Measurements from ENCODE around the gene COBL. TPM values are rescaled to one million over a fixed set of nuclear protein-coding genes. Genes with fewer than 3 reads are reported as not detected.
A peak's percentile ranks its signal among the peaks of the same experiment; 100 is the strongest.

Gene COBL
- total RNA-seq, 1 experiment from 2014 or later = 63.6 TPM

- no TSS peak for BruUV-seq (replicated peaks)
These were observed 54.4 kb downstream of the COBL start for GRCh38 chr7:51261950-51262795.

DNA sequence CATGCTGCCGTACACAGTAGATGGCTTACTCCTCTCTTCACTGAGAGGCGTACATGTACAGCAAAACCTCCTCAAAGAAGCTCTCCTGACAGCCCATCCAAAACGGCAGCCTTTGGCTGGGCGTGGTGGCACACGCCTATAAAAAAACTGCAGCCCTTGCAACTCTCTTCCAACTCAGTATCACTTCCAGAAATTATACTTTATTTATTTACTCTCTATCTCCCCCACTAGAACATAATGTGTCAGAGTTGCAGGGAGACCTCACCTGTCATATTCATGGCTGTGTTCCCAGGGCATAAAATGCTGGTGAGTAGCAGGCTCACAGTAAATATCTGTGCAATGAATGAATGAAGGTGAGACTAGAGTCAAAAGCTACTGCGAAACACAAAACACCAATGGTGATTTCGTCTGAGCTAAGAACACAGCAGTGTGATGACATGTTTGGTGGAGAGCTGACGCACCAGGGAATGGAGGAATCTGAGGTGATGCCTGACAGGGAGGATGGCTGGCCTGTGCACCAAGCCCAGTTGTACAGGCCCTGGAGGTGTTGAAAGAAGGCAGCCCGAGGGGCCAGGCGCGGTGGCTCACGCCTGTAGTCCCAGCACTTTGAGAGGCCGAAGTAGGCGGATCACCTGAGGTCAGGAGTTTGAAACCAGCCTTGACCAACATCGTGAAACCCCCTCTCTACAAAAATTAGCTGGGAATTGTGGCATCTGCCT, 55.3 kb downstream of the COBL start:
- POLR2A ChIA-PET = no interaction called here
- Histone ChIP-seq H3K27me3 (replicated peaks; ENCODE audit: control insufficient read depth, insufficient read depth, low read length) (no peaks in the 10 kb centered on the region), H3K4me1 (peaks cover 45% of the 10 kb centered on the region), H3K4me3 (ENCODE audit: low read depth, low read length) (no peak overlapping the region), H3K9me3 (no peaks in the 10 kb centered on the region), H3K36me3 (ENCODE audit: control insufficient read depth, insufficient read depth, low read length) (no peaks in the 10 kb centered on the region)
- intact Hi-C loops (cut with micrococcal nuclease; ENCODE audit: unreplicated experiment) = loop anchor here (10.0 kb wide), 1 partner anchor 54 kb away; the partner anchor contains the start of gene COBL
- DNase-seq = no peak
- Mint-ChIP-seq H3K4me3 (ENCODE audit: unreplicated experiment) (no peak overlapping the region), H3K27me3 (ENCODE audit: insufficient read depth, unreplicated experiment) (no peaks in the 10 kb centered on the region), H3K4me1 (ENCODE audit: low read depth, unreplicated experiment) (peaks cover 38% of the 10 kb centered on the region), H3K27ac (ENCODE audit: unreplicated experiment) (peak overlapping the region; percentile 25), H3K9me3 (ENCODE audit: unreplicated experiment) (no peaks in the 10 kb centered on the region), H3K36me3 (ENCODE audit: insufficient read depth, unreplicated experiment) (peaks cover 14% of the 10 kb centered on the region)
- CTCF ChIA-PET = interaction anchor here (0.8 kb wide), 1 partner anchor 33 kb away, joined by 3 read pairs; no protein-coding TSS in a partner anchor
- BruUV-seq (replicated peaks) = no TSS peak
- TF ChIP-seq, protein P1, sequence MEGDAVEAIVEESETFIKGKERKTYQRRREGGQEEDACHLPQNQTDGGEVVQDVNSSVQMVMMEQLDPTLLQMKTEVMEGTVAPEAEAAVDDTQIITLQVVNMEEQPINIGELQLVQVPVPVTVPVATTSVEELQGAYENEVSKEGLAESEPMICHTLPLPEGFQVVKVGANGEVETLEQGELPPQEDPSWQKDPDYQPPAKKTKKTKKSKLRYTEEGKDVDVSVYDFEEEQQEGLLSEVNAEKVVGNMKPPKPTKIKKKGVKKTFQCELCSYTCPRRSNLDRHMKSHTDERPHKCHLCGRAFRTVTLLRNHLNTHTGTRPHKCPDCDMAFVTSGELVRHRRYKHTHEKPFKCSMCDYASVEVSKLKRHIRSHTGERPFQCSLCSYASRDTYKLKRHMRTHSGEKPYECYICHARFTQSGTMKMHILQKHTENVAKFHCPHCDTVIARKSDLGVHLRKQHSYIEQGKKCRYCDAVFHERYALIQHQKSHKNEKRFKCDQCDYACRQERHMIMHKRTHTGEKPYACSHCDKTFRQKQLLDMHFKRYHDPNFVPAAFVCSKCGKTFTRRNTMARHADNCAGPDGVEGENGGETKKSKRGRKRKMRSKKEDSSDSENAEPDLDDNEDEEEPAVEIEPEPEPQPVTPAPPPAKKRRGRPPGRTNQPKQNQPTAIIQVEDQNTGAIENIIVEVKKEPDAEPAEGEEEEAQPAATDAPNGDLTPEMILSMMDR (IDR thresholded peaks at IDR 0.05; ENCODE audit: insufficient read depth in 1 of 2, low read depth in 1 of 2, low read length in 1 of 2, severe bottlenecking in 1 of 2, unreplicated experiment in 1 of 2) = no peak

More at GRCh38 chr7:51261950-51262795, 54.4 kb downstream of the COBL start:
- CTCF ChIA-PET = interaction anchor here (0.8 kb wide), 1 partner anchor 34 kb away, joined by 3 read pairs; no protein-coding TSS in a partner anchor
- peak overlapping the region; percentile 48 for H3K27ac Mint-ChIP-seq (ENCODE audit: unreplicated experiment)
- no peak overlapping the region for H3K4me3 ChIP-seq (ENCODE audit: low read depth, low read length)
- POLR2A ChIA-PET = no interaction called here
- peaks cover 41% of the 10 kb centered on the region for H3K4me1 ChIP-seq
- H3K9me3 ChIP-seq = no peaks in the 10 kb centered on the region
- no peak overlapping the region for H3K4me3 Mint-ChIP-seq (ENCODE audit: unreplicated experiment)
- intact Hi-C loops (cut with micrococcal nuclease; ENCODE audit: unreplicated experiment) = loop anchor here (10.0 kb wide), 1 partner anchor 53 kb away; the partner anchor contains the start of gene COBL
- H3K4me1 Mint-ChIP-seq (ENCODE audit: low read depth, unreplicated experiment) = peaks cover 36% of the 10 kb centered on the region
- H3K27me3 ChIP-seq (replicated peaks; ENCODE audit: control insufficient read depth, insufficient read depth, low read length) = no peaks in the 10 kb centered on the region
- no peaks in the 10 kb centered on the region for H3K36me3 ChIP-seq (ENCODE audit: control insufficient read depth, insufficient read depth, low read length)
- H3K27me3 Mint-ChIP-seq (ENCODE audit: insufficient read depth, unreplicated experiment) = no peaks in the 10 kb centered on the region
- no peak for DNase-seq
- H3K9me3 Mint-ChIP-seq (ENCODE audit: unreplicated experiment) = no peaks in the 10 kb centered on the region
- H3K36me3 Mint-ChIP-seq (ENCODE audit: insufficient read depth, unreplicated experiment) = peaks cover 14% of the 10 kb centered on the region
- TF ChIP-seq, protein P1 (IDR thresholded peaks at IDR 0.05; ENCODE audit: insufficient read depth in 1 of 2, low read depth in 1 of 2, low read length in 1 of 2, severe bottlenecking in 1 of 2, unreplicated experiment in 1 of 2) = no peak

- Mint-ChIP-seq H3K9me3 (ENCODE audit: unreplicated experiment) (no peaks in the 10 kb centered on the region), H3K4me3 (ENCODE audit: unreplicated experiment) (no peak overlapping the region), H3K27me3 (ENCODE audit: insufficient read depth, unreplicated experiment) (no peaks in the 10 kb centered on the region), H3K27ac (ENCODE audit: unreplicated experiment) (no peak overlapping the region), H3K36me3 (ENCODE audit: insufficient read depth, unreplicated experiment) (peaks cover 14% of the 10 kb centered on the region), H3K4me1 (ENCODE audit: low read depth, unreplicated experiment) (peaks cover 45% of the 10 kb centered on the region)
- TF ChIP-seq, protein P1 (IDR thresholded peaks at IDR 0.05; ENCODE audit: insufficient read depth in 1 of 2, low read depth in 1 of 2, low read length in 1 of 2, severe bottlenecking in 1 of 2, unreplicated experiment in 1 of 2) = no peak
- no peaks in the 10 kb centered on the region for H3K27me3 ChIP-seq (replicated peaks; ENCODE audit: control insufficient read depth, insufficient read depth, low read length)
- BruUV-seq (replicated peaks) = no TSS peak
- H3K4me1 ChIP-seq = peaks cover 38% of the 10 kb centered on the region
- H3K4me3 ChIP-seq (ENCODE audit: low read depth, low read length) = no peak overlapping the region
- H3K9me3 ChIP-seq = no peaks in the 10 kb centered on the region
- H3K36me3 ChIP-seq (ENCODE audit: control insufficient read depth, insufficient read depth, low read length) = no peaks in the 10 kb centered on the region
- intact Hi-C loops (cut with micrococcal nuclease; ENCODE audit: unreplicated experiment) = loop anchor here (10.0 kb wide), 1 partner anchor 54 kb away; the partner anchor contains the start of gene COBL
- CTCF ChIA-PET = no interaction called here
- no peak for DNase-seq
- POLR2A ChIA-PET = no interaction called here
These were observed 56.1 kb downstream of the COBL start for GRCh38 chr7:51260516-51260915.

All from Caco-2 (cell line).